Activated CD8-positive, alpha-beta memory T cell treated with anti-CD3 and anti-CD28 coated beads, Interleukin-2, amount 10 ng/mL, durations not matched to agents 7 days and 5 days (primary cell): ENCODE data around the gene RPS5. TPM values are rescaled to one million over a fixed set of nuclear protein-coding genes. Genes with fewer than 3 reads are reported as not detected.
"Not testable (repeated sequence)": the region's sequence is repeated elsewhere in the genome, so short reads cannot be mapped to it uniquely, and the experiment has no call there.

Experiments
- ATAC-seq: fragments of 150-1000 bp; cut with Tn5 transposase; one replicate; pipeline ENCODE4 v1.10.0; 2021; ENCODE audit warnings: moderate library complexity
- CTCF ChIA-PET: fragments of 350-600 bp; sonication (Branson Sonifier 250); formaldehyde crosslinking; loops from one replicate; lab custom pipeline; 2021; ENCODE audit warnings: antibody characterized with exemption; lab: Charles Lee
- DNase-seq: peaks from one replicate; pipeline ENCODE4 v3.0.0-alpha.2; 2020
- H3K27ac Mint-ChIP-seq: one replicate; pipeline ENCODE4 v1.8.0; 2021; ENCODE audit warnings: mild to moderate bottlenecking, mixed read lengths
- H3K27me3 Mint-ChIP-seq: one replicate; pipeline ENCODE4 v1.8.0; 2021; ENCODE audit warnings: mixed read lengths
- H3K36me3 Mint-ChIP-seq: one replicate; pipeline ENCODE4 v1.8.0; 2021; ENCODE audit warnings: mild to moderate bottlenecking, mixed read lengths
- H3K4me1 Mint-ChIP-seq: one replicate; pipeline ENCODE4 v1.8.0; 2021; ENCODE audit warnings: mixed read lengths
- H3K4me3 Mint-ChIP-seq: one replicate; pipeline ENCODE4 v1.8.0; 2021; ENCODE audit warnings: mild to moderate bottlenecking, moderate library complexity, mixed read lengths
- H3K9me3 Mint-ChIP-seq: one replicate; pipeline ENCODE4 v1.8.0; 2022; ENCODE audit warnings: low read depth, mixed read lengths
- total RNA-seq, 2 experiments: library from RNA; stranded (reverse); gene quantifications; one replicate each; pipeline ENCODE4 v1.2.3, GENCODE V29; 2021

The RPS5 gene
- total RNA-seq, 2 experiments from 2014 or later: 914 to 1,022 TPM

DNA sequence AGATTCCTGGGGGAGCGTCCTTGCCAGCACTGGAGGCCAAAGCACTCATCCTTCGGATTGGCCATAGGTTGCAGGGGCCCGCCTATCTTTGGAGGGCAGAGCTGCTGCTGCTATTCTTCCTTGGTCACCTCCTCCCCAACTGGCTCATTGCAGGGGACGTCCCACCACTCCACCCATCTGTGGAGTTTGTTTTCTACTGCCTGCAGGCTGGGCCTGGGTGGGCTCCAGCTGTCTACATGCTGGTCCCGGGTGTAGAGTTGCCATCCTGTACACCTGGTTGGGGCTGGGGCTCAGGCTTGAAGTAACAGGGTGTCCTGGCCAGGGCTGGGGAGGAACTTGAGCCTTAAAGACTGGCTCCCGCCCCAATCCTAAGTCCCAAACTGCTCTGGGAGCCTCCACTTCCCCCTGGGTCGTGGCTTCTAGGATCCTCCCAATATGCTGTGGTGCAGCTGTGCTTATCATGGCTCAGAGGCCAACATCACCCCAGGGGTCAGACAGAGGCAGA is 10.5 kb downstream of the RPS5 start:
- DNase-seq (no peak), ATAC-seq (no peak)
- CTCF ChIA-PET: no interaction called here
- no peak overlapping the region for H3K4me3 Mint-ChIP-seq
- H3K27ac Mint-ChIP-seq: no peak overlapping the region
- H3K27me3 Mint-ChIP-seq: peaks cover 8% of the 10 kb centered on the region
- H3K36me3 Mint-ChIP-seq: peaks cover 27% of the 10 kb centered on the region
- peaks cover 36% of the 10 kb centered on the region for H3K4me1 Mint-ChIP-seq
- no peaks in the 10 kb centered on the region for H3K9me3 Mint-ChIP-seq

DNA sequence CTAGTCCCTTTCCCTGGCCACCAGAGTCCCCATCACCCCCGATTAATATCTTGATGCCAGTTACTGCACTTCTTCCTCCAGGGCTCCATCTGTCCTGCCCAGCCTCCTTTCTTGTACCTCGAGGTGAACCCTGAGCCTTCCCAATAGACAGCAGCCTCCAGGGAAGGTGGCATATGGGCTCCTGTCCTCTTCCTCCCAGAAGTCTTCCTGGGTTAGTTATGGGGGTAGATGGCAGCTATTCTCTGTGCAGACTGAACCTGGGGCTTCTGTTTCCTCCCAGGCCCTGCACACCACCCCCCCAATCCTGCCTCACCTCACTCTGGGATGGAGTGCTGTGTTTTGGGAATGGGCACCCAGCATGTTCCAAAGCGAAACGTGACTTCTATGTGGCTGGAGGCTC is 11.0 kb downstream of the RPS5 start:
- Mint-ChIP-seq H3K27ac (no peak overlapping the region), H3K4me1 (peaks cover 31% of the 10 kb centered on the region), H3K4me3 (no peak overlapping the region), H3K27me3 (peaks cover 8% of the 10 kb centered on the region), H3K36me3 (peaks cover 22% of the 10 kb centered on the region), H3K9me3 (no peaks in the 10 kb centered on the region)
- ATAC-seq (no peak), DNase-seq (no peak)
- CTCF ChIA-PET: no interaction called here

DNA sequence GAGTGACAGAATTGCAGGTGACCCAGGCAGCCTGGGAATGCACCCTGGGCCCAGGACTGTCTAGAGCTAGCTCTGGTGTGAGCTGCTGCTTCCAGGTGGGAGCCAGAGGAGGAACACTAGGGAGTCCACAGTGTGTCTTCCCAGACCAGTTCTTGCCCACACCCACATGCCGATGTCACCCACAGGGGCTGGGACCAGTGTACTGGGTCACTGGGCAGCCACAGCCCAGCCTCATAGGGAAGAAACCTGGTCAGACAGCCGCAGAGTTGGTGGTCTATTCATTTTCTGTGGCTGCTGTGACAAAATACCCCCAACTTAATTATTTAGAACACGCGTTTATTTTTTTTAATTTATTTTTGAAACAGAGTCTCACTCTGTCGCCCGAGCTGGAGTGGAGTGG is 11.5 kb downstream of the RPS5 start:
- Mint-ChIP-seq H3K9me3 (no peaks in the 10 kb centered on the region), H3K4me3 (no peak overlapping the region), H3K36me3 (peaks cover 19% of the 10 kb centered on the region), H3K27ac (no peak overlapping the region), H3K27me3 (peaks cover 8% of the 10 kb centered on the region), H3K4me1 (peaks cover 33% of the 10 kb centered on the region)
- no peak for ATAC-seq
- CTCF ChIA-PET: interaction anchor here (1.3 to 2.5 kb wide), 2 partner anchors 9 to 11 kb away, joined by 3 to 5 read pairs; partner anchors contain the start of gene RPS5
- DNase-seq: no peak

DNA sequence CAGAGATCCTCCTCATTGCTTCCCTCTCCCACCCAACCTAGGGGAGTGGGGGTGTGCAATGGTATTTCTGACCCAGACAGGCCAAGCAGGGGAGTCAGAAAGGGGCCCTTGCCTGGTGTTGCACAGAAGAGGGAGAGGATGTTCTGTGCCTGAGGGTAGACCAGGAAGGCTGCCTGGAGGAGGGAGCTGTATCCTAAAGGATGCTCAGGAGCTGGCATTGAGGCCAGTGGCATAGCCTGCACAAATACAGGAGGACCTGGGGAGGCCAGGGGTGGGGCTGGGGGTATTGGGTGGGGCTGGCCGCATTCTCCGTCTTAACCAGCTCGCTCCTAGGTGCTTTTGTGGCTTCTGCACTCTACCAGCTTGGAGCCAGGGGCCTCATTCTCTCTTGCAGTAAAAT is 12.8 kb downstream of the RPS5 start:
- H3K27ac Mint-ChIP-seq: no peak overlapping the region
- ATAC-seq (no peak), DNase-seq (no peak)
- H3K36me3 Mint-ChIP-seq: peaks cover 5% of the 10 kb centered on the region
- peaks cover 8% of the 10 kb centered on the region for H3K27me3 Mint-ChIP-seq
- H3K4me3 Mint-ChIP-seq: no peak overlapping the region
- peaks cover 33% of the 10 kb centered on the region for H3K4me1 Mint-ChIP-seq
- no peaks in the 10 kb centered on the region for H3K9me3 Mint-ChIP-seq
- CTCF ChIA-PET: interaction anchor here (2.5 kb wide), 1 partner anchor 13 kb away, joined by 5 read pairs; the partner anchor contains the start of gene RPS5

DNA sequence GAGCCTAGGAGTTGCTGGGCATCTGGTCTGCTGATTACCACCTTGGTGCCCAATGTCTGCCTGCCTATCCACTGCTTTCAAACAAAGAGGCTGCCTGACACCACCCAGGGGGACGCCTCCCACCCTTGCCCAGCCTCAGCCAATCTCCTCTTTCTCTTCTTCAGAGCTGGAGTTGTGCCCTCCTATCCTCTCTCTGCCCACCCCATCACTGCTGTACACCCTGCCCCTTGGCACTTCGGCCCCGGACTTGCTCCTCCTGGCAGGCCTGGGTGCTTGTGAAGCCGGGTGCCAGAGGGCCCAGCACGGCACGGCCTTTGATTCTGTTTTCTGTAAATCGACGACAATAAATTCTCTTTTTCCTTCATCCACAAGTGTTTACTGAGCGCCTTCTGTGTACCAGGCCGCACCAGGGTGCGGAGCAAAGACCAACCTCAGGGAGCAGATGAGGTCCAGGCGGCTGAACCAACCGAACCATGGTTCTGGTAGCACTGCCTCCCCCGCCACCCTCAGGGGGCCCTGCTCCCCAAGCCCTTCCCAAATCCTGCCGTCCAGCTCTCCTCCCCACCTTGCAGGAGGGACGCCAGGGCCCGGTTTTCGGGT is 13.3 kb downstream of the RPS5 start:
- peak overlapping the region; percentile 91 for H3K27ac Mint-ChIP-seq
- H3K4me1 Mint-ChIP-seq: peaks cover 32% of the 10 kb centered on the region
- H3K4me3 Mint-ChIP-seq: peak overlapping the region; percentile 90
- DNase-seq (no peak), ATAC-seq (no peak)
- H3K27me3 Mint-ChIP-seq: peaks cover 8% of the 10 kb centered on the region
- peaks cover 3% of the 10 kb centered on the region for H3K36me3 Mint-ChIP-seq
- CTCF ChIA-PET: interaction anchor here (2.5 kb wide), 1 partner anchor 13 kb away, joined by 5 read pairs; the partner anchor contains the start of gene RPS5
- H3K9me3 Mint-ChIP-seq: no peaks in the 10 kb centered on the region

DNA sequence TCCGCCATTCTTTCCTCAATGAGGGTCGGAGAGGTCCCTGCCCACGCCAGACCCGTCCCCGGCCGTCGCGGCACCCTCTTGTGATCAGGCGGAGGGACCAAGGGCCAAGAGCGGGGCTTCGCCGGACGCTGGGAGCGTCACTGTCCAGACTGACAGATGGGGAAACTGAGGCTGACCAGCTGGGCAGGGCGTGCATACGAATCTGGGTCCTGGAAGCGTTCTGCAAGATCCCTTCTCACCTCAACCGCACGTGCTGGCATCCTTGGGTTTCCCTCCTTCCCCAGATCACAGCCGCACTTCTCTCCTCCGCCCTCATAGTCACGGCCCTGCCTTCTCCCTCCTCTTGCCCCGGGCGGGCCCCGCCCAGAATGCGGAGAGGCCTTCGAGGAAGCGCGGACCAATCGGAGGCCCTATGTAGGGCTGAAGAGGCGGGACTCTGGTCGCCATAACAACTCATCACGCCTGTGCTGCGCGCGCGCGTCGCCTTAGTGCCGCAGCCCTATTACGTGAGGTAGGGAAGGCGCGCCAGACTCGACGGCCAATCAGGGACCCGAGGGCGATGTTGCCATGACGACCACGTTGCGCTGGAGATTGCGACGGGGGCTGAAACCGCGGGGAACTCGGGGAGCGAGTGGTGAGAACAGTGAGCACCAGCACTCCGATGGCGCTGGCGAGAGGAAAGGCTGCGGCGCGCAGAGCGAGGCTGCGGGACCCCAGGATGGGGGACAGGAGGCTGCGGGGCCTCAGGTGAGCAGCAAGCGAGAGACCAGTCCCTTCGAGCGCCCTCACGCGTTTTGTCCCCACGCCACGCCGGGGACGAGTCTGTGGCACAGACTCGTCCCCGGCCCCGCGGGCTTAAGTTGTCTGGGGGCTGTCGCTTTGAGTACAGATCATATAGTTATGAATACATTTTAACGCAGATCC is 14.1 kb downstream of the RPS5 start:
- CTCF ChIA-PET: interaction anchor here (2.5 kb wide), 1 partner anchor 14 kb away, joined by 5 read pairs; the partner anchor contains the start of gene RPS5
- Mint-ChIP-seq H3K27ac (peak overlapping the region; percentile 91), H3K27me3 (peaks cover 8% of the 10 kb centered on the region), H3K4me1 (peaks cover 30% of the 10 kb centered on the region), H3K9me3 (no peaks in the 10 kb centered on the region), H3K4me3 (peak overlapping the region; percentile 90), H3K36me3 (no peaks in the 10 kb centered on the region)
- peak; percentile 100 for DNase-seq
- peak; percentile 98 for ATAC-seq

DNA sequence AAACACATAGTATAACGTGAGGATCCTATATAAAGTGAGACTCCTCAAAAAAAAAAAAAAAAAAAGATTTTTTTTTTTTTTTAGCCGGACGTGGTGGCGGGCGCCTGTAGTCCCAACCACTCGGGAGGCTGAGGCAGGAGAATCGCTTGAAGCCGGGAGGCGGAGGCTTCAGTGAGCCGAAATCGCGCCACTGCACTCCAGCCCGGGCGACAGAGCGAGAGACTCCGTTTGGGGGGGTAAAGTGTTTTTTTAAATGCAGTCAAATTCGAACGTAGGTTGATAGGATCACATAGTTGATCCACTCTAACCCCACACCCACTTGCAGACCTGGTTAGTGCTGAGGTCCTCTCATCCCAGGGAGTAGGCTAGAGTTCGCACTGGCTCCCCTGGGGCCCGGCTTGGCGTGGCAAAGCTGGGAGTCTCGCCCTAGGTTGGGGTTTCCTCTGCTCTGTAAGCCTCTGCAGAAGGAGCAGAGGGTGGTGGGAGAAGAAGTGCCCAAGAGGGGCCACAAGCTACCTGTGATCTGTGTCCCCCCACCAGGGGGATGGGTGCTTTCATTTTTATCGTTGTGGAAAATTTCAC is 14.9 kb downstream of the RPS5 start:
- CTCF ChIA-PET: no interaction called here
- DNase-seq: no peak
- ATAC-seq: no peak
- Mint-ChIP-seq H3K27ac (peak overlapping the region; percentile 91), H3K4me3 (peak overlapping the region; percentile 90), H3K4me1 (peaks cover 37% of the 10 kb centered on the region), H3K36me3 (no peaks in the 10 kb centered on the region), H3K27me3 (peaks cover 7% of the 10 kb centered on the region), H3K9me3 (no peaks in the 10 kb centered on the region)

DNA sequence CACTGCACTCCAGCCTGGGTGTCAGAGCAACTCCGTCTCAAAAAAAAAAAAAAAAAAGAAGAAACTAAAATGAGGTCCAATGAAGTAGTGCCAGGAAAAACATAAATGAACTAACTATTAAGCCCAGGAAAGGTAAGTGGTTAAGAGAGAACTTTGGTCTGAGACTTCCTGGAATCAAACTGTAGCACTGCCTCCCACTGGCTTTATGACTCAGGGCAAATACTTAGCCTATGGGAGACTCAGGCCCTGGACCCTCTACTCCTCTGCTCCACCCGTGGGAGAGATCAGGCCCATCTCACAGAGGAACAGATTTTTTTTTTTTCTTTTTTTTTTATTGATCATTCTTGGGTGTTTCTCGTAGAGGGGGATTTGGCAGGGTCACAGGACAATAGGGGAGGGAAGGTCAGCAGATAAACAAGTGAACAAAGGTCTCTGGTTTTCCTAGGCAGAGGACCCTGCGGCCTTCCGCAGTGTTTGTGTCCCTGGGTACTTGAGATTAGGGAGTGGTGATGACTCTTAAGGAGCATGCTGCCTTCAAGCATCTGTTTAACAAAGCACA is 16.9 kb downstream of the RPS5 start:
- not testable (repeated sequence) for H3K27me3 Mint-ChIP-seq, H3K27ac Mint-ChIP-seq, H3K4me3 Mint-ChIP-seq, DNase-seq, H3K9me3 Mint-ChIP-seq, H3K36me3 Mint-ChIP-seq, ATAC-seq
- CTCF ChIA-PET: interaction anchor here (0.5 to 0.8 kb wide), 2 partner anchors 69 to 209 kb away, joined by 3 to 4 read pairs; no protein-coding TSS in a partner anchor
- peaks cover 49% of the 10 kb centered on the region for H3K4me1 Mint-ChIP-seq

DNA sequence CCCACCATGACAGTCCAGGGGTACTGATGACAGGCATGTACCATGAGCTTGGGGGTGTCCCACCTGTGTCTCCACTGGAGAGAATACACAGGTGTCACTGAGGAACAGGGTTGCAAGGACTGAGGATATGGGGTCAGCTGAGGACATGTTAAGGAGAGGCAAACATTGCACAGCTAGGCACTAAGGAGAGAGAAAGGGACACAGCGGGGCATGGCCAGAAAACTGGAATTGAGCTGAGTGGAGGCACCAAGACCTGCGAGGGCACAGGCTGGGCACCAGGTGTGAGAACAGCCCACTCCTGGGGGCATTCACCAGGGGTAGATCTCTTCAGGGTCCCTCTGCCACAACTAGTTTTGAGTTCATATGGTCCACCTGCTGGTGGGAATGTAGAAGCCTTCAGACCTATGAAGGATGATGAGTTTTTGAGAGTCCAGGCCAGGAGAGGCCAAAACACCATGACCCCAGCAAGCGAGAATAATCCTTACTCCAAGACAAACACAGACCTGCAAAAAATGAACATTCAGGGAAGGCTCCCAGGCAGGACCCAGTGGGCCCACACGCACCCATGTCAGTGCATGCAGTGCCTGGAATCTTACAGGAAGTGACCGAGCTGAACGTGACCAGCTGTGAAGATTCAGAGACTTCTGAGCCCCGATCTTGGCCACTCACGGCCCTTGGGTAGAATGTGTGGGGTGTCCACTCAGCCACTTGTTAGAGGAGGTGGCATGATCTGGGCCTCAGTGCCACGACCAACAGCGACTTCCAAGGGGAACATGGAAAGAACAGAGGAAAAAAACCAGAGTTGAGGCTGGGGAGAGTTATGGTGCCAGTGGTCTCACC is 20.0 kb downstream of the RPS5 start:
- Mint-ChIP-seq H3K4me3 (peak overlapping the region; percentile 96), H3K27me3 (no peaks in the 10 kb centered on the region), H3K27ac (peak overlapping the region; percentile 93), H3K4me1 (peaks cover 42% of the 10 kb centered on the region), H3K9me3 (no peaks in the 10 kb centered on the region), H3K36me3 (peaks cover 3% of the 10 kb centered on the region)
- CTCF ChIA-PET: no interaction called here
- no peak for DNase-seq
- no peak for ATAC-seq

DNA sequence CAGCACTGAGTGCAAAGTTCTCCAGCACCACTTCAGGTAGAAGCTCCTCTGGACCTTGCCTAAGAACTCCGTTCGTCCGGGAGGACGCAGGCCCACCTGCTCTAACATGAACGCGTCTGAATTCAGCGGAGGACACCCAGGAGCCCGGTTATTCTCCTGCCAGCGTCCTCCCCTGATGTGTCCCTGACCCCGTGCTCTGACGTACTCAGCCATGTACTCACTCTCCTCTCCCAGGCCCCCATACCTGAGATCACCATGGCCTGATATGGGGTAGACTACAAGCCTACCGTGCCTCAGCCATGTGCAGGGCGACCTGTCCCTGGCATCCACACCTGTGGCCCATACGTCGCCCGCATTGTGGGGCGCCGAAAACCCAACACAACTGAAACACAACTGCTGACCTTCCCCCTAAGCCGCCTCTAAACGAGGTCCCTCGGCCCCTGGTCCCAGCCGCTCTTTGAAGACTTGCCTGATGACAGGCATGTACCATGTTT is 20.6 kb downstream of the RPS5 start:
- DNase-seq (no peak), ATAC-seq (no peak)
- peak overlapping the region; percentile 93 for H3K27ac Mint-ChIP-seq
- H3K27me3 Mint-ChIP-seq: no peaks in the 10 kb centered on the region
- peaks cover 38% of the 10 kb centered on the region for H3K4me1 Mint-ChIP-seq
- peak overlapping the region; percentile 96 for H3K4me3 Mint-ChIP-seq
- CTCF ChIA-PET: interaction anchor here (0.6 to 1.4 kb wide), 6 partner anchors 20 to 112 kb away, joined by 3 to 5 read pairs (median 3); partner anchors contain the start of genes ZBTB45, ZNF132 and ZNF497
- no peaks in the 10 kb centered on the region for H3K9me3 Mint-ChIP-seq
- peaks cover 6% of the 10 kb centered on the region for H3K36me3 Mint-ChIP-seq

DNA sequence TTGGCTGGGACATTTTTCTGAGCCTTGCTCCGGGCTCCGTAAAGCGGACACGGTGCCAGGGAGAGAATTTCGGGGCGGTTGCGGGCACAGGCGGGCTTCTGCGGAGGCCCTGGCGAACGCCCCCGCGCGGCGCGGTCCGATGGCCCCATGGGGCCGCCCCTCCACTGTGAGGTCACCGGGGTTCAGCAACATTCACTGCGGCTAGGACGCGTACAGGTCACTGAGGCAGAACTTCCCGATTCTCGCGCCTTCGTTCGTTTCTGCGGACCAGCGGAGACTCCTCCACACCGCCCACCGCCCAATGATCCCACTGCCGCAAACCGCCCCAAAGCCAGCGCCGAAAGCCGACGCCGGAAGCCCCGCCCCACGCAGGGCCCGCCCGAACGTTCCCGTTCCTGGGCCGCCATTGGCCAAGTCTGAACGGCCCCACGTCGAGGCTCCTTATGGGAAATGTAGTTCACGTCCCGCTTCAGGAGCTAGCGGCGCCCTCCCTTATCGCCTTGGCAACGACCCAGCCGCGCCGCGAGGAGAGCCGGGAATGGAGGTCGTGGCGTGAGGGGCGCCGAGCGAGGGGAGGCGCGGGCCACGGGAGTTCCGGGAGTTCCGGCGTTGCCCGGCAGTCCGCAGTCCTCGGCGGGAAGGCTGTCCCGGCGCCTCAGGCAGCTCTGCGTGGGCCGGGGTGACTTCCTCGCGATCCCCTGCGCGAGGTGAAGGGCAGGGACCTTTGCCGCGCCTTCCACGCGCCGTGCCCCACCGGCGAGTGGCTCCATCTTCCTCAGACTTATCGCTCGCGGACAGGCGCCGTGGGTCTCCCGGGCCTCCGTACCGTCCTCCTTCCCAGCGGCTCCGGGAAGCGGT is 21.3 kb downstream of the RPS5 start, which contains the start of gene ZNF584:
ZNF584 (plus strand) TSS at position 498 of the 858 bp plus-strand sequence. CDS start 499 bp downstream, outside the sequence.
- peak; percentile 97 for ATAC-seq
- no peaks in the 10 kb centered on the region for H3K9me3 Mint-ChIP-seq
- peak; percentile 97 for DNase-seq
- H3K4me1 Mint-ChIP-seq: peaks cover 35% of the 10 kb centered on the region
- H3K27me3 Mint-ChIP-seq: no peaks in the 10 kb centered on the region
- peaks cover 9% of the 10 kb centered on the region for H3K36me3 Mint-ChIP-seq
- H3K27ac Mint-ChIP-seq: peak within 1 kb of the TSS; percentile 93
- CTCF ChIA-PET: interaction anchor here (0.6 to 1.4 kb wide), 8 partner anchors 21 to 111 kb away, joined by 3 to 5 read pairs (median 3); partner anchors contain the start of genes ZBTB45, ZNF132 and ZNF497
- peak within 1 kb of the TSS; percentile 96 for H3K4me3 Mint-ChIP-seq
